ENCODE measurements around the gene ATOSB.
"Not testable (repeated sequence)": the region's sequence is repeated elsewhere in the genome, so short reads cannot be mapped to it uniquely, and the experiment has no call there.

The ATOSB gene, protein sequence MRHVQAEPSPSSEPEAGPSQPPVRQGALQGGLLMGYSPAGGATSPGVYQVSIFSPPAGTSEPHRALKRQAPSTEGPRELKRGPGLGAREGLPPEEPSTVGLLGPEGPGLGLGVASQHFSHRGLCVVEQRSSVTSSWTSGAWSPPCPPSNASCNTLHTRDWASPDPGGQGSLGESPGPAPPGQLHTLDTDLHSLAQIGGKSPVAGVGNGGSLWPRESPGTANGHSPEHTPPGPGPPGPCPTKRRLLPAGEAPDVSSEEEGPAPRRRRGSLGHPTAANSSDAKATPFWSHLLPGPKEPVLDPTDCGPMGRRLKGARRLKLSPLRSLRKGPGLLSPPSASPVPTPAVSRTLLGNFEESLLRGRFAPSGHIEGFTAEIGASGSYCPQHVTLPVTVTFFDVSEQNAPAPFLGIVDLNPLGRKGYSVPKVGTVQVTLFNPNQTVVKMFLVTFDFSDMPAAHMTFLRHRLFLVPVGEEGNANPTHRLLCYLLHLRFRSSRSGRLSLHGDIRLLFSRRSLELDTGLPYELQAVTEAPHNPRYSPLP

DNA sequence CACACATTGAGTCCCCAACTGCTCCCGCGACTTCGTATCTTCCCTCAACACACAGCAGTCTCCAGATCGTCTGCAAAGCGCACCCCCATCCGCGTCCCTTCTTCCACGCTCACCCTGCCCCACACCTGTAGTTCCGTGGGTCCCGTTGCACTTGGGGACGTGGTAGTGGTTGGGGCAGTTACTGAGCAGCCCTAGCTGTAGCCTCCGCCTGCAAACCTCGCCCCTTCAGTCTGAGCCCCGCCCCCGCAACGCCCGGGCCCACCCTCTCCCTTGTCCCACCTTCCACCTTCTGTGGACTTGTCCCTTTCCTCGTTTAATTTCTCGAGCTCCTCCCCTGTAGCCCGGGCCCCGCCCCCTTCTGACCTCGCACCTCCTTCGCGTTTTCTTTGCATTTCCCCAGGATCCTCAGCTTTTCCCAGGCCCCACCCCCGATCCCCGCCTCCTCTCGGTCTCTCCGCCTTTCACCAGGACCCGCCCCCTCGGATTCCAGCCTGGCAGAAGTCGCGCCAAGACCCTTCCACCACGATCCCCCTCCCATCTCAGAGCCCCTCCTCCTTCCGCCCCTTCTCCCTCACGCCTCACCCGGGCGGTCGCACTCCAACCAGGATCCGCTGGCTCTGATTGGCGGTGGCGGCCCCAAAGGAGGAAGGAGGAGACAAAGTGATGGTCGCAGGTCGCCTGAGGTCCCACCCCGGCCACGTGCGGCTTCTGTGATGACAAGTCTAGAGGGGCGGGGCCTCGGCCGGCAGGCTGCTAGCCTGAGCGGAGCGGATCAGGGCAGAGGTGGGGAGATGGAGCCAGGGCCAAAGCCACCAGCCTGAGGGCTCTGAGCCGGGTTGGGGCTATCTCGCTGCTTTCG is at the start of gene ATOSB:
TSS of gene ATOSB (minus strand) at position 183 of the 859 bp plus-strand sequence. CDS start 7,588 bp downstream, outside the sequence.
- Mint-ChIP-seq H3K4me1 (peaks cover 48% of the 10 kb centered on the region), H3K27me3 (peaks cover 8% of the 10 kb centered on the region), H3K9me3 (no peaks in the 10 kb centered on the region), H3K27ac (peak within 1 kb of the TSS; percentile 75), H3K36me3 (no peaks in the 10 kb centered on the region), H3K4me3 (peak within 1 kb of the TSS; percentile 86)
- ATAC-seq: peak; percentile 88

DNA sequence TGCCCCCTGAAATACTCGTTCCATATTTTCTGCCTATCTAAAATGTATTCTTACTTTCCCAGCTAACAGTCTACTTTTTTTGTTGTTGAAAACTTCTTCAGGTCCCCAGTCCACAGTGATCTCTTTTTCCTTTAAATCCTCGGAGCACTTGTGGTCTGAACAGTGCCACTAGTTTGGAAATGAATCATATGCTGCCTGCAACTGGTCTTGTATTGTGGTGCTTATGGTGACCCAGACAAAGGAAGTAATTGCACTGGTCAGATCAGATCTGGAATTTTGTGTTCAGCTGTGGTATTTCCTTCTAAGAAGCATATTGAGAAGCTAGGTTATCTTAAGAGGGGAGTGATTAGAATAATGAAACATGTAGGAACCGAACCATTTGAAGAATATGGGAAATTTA is 49.0 kb upstream of the ATOSB start:
- ATAC-seq: no peak
- Mint-ChIP-seq H3K27me3 (no peaks in the 10 kb centered on the region), H3K36me3 (no peaks in the 10 kb centered on the region), H3K4me3 (no peak overlapping the region), H3K27ac (no peak overlapping the region), H3K9me3 (no peaks in the 10 kb centered on the region), H3K4me1 (peaks cover 9% of the 10 kb centered on the region)

DNA sequence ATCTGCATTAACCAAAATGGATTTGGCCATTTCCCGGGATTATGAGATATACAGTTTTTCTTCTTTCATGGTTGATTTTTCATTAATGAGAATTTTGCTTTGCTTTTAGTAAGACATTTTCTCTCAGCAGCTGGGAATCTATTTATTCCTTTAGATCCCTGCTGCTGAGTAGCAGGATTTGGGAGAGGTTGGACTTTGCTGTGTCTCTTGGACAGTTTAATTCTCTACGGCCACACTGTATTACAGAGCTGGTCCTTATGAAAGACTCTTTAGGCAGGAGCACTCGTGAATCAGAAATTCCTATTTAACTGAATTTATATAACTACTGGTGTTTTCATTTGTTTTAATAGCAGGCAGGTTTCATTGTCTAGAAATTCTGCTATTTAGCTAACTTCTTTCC is 47.8 kb upstream of the ATOSB start:
- Mint-ChIP-seq H3K4me3 (no peak overlapping the region), H3K36me3 (no peaks in the 10 kb centered on the region), H3K27ac (no peak overlapping the region), H3K4me1 (peaks cover 19% of the 10 kb centered on the region), H3K9me3 (no peaks in the 10 kb centered on the region), H3K27me3 (no peaks in the 10 kb centered on the region)
- ATAC-seq: no peak

GRCh38 chr9:35162605-35163315 is 47.1 kb upstream of the ATOSB start:
- H3K36me3 Mint-ChIP-seq: no peaks in the 10 kb centered on the region
- no peak for ATAC-seq
- H3K27me3 Mint-ChIP-seq: no peaks in the 10 kb centered on the region
- peaks cover 19% of the 10 kb centered on the region for H3K4me1 Mint-ChIP-seq
- H3K27ac Mint-ChIP-seq: no peak overlapping the region
- H3K9me3 Mint-ChIP-seq: no peaks in the 10 kb centered on the region
- peak overlapping the region; percentile 81 for H3K4me3 Mint-ChIP-seq

- H3K36me3 Mint-ChIP-seq: no peaks in the 10 kb centered on the region
- peak; percentile 93 for ATAC-seq
- H3K27ac Mint-ChIP-seq: no peak within 1 kb of the TSS
- peaks cover 19% of the 10 kb centered on the region for H3K4me1 Mint-ChIP-seq
- no peaks in the 10 kb centered on the region for H3K27me3 Mint-ChIP-seq
- peak within 1 kb of the TSS; percentile 81 for H3K4me3 Mint-ChIP-seq
- H3K9me3 Mint-ChIP-seq: no peaks in the 10 kb centered on the region
Measured at GRCh38 chr9:35161713-35162604, 46.3 kb upstream of the ATOSB start, which contains the start of gene UNC13B. Gene UNC13B (plus strand): TSS chr9:35162009. CDS start chr9:35162284, 275 bp downstream.

DNA sequence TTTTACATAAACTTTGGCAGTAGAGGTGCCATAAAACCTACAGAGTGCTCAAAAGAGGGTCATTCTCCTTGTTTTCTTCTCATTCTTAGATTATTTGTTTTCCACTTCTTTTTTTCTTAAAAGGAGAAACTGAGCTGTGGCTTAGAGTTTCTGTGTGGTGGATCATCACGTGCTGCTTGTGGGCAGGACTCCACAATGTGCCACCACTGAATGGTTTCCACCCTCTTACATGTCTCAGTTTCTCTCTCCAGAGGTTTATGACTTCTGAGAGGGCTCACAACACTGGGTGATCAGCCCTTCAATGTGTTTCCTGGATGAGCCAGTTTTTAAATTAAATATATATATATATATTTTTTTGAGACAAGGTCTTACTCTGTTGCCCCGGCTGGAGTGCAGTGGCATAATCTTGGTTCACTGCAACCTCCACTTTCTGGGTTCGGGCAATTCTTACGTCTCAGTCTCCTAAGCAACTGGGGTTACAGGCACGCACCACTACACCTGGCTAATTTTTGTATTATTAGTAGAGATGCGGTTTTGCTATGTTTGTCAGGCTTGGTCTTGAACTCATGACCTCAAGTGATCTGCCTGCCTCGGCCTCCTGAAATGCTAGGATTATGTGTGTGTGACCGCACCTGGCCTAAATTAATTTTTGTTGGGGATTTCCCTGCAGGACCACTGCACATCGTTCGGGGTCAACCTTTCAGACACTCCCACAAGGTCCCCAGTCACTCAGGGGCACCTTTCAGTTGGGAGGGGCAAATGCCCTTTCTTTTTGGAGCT is 43.0 kb upstream of the ATOSB start:
- Mint-ChIP-seq H3K36me3 (no peaks in the 10 kb centered on the region), H3K27me3 (no peaks in the 10 kb centered on the region), H3K4me3 (no peak overlapping the region), H3K9me3 (no peaks in the 10 kb centered on the region), H3K27ac (no peak overlapping the region), H3K4me1 (peaks cover 19% of the 10 kb centered on the region)
- peak; percentile 35 for ATAC-seq

DNA sequence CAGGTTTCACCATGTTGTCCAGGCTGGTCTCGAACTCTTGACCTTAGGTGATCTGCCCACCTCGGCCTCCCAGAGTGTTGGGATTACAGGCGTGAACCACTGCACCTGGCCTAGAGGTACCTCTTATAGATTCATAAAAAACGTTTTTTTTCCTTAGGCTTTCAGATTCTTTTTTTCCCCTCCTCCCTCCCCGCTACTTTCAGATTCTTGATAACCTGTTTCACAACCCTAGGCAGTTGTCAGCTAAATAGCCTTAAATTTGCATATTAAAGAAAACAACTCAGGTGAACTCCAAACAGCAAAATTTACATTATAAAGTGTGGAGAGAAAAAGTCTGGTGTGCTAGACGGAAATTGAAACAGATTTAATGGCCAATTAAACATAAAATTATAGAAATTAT is 42.2 kb upstream of the ATOSB start:
- ATAC-seq, H3K4me3 Mint-ChIP-seq, H3K36me3 Mint-ChIP-seq, H3K9me3 Mint-ChIP-seq, H3K27me3 Mint-ChIP-seq, H3K27ac Mint-ChIP-seq: not testable (repeated sequence)
- H3K4me1 Mint-ChIP-seq: peaks cover 19% of the 10 kb centered on the region

GRCh38 chr9:35156781-35157180 is 41.1 kb upstream of the ATOSB start:
- no peak for ATAC-seq
- H3K27ac Mint-ChIP-seq: no peak overlapping the region
- no peak overlapping the region for H3K4me3 Mint-ChIP-seq
- no peaks in the 10 kb centered on the region for H3K9me3 Mint-ChIP-seq
- no peaks in the 10 kb centered on the region for H3K36me3 Mint-ChIP-seq
- no peaks in the 10 kb centered on the region for H3K27me3 Mint-ChIP-seq
- peaks cover 12% of the 10 kb centered on the region for H3K4me1 Mint-ChIP-seq

GRCh38 chr9:35152926-35153325 is 37.3 kb upstream of the ATOSB start:
- H3K27ac Mint-ChIP-seq: no peak overlapping the region
- ATAC-seq: no peak
- peaks cover 11% of the 10 kb centered on the region for H3K36me3 Mint-ChIP-seq
- H3K9me3 Mint-ChIP-seq: peaks cover 16% of the 10 kb centered on the region
- H3K4me1 Mint-ChIP-seq: no peaks in the 10 kb centered on the region
- no peak overlapping the region for H3K4me3 Mint-ChIP-seq
- H3K27me3 Mint-ChIP-seq: no peaks in the 10 kb centered on the region

- not testable (repeated sequence) for H3K4me3 Mint-ChIP-seq, H3K27me3 Mint-ChIP-seq, H3K4me1 Mint-ChIP-seq, H3K27ac Mint-ChIP-seq, ATAC-seq
- Mint-ChIP-seq H3K36me3 (peaks cover 11% of the 10 kb centered on the region), H3K9me3 (peaks cover 26% of the 10 kb centered on the region)
Measured at GRCh38 chr9:35147941-35148563, 32.4 kb upstream of the ATOSB start.

DNA sequence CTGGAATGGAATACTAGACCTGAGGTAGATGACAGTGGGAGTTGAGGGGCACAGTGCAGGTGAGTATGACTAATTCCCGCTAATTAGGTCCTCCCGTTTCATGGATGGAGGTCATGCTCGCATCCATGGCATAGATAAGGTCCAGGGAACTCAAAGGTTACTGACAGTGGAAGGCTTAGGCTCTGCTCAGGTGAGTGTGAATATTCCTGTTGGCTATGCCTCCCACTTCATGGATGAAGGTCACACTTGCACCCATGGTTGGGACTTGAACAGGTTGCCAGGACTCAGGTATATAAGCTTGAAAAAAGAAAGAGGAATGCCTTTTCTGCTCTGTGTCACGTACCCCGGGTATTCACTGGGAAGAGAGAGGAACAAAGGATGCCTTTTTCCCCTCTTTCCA is 26.4 kb upstream of the ATOSB start:
- H3K4me1 Mint-ChIP-seq: no peaks in the 10 kb centered on the region
- no peak for ATAC-seq
- H3K36me3 Mint-ChIP-seq: no peaks in the 10 kb centered on the region
- H3K9me3 Mint-ChIP-seq: peaks cover 6% of the 10 kb centered on the region
- H3K27ac Mint-ChIP-seq: no peak overlapping the region
- H3K27me3 Mint-ChIP-seq: peaks cover 8% of the 10 kb centered on the region
- H3K4me3 Mint-ChIP-seq: no peak overlapping the region

GRCh38 chr9:35140093-35140492 is 24.4 kb upstream of the ATOSB start:
- Mint-ChIP-seq H3K36me3 (no peaks in the 10 kb centered on the region), H3K27ac (no peak overlapping the region), H3K9me3 (peaks cover 6% of the 10 kb centered on the region), H3K27me3 (peaks cover 16% of the 10 kb centered on the region), H3K4me3 (no peak overlapping the region), H3K4me1 (no peaks in the 10 kb centered on the region)
- ATAC-seq: no peak

- ATAC-seq: no peak
- no peaks in the 10 kb centered on the region for H3K36me3 Mint-ChIP-seq
- H3K4me3 Mint-ChIP-seq: no peak overlapping the region
- H3K4me1 Mint-ChIP-seq: no peaks in the 10 kb centered on the region
- peaks cover 22% of the 10 kb centered on the region for H3K27me3 Mint-ChIP-seq
- peaks cover 3% of the 10 kb centered on the region for H3K9me3 Mint-ChIP-seq
- H3K27ac Mint-ChIP-seq: no peak overlapping the region
Measured at GRCh38 chr9:35136866-35137265, 21.2 kb upstream of the ATOSB start.
